ENCODE results near the gene FIBP.

- TF ChIP-seq POLR2A (IDR thresholded peaks at IDR 0.05; ENCODE audit: low read depth) (no peak), POLR2AphosphoS5 (IDR thresholded peaks at IDR 0.05) (no peak), CTCF (IDR thresholded peaks at IDR 0.05) (no peak), EP300 (IDR thresholded peaks at IDR 0.05) (no peak)
These were observed 22.6 kb downstream of the FIBP start for GRCh38 chr11:65865550-65866172.
